ENCODE data around the gene SLC29A4. TPM values are rescaled to one million over a fixed set of nuclear protein-coding genes. Genes with fewer than 3 reads are reported as not detected.
"Not testable (repeated sequence)": the region's sequence is repeated elsewhere in the genome, so short reads cannot be mapped to it uniquely, and the experiment has no call there.

SLC29A4 gene
- total RNA-seq = 2.9 TPM

- ATAC-seq = peak; percentile 78
- DNase-seq (ENCODE audit: low spot score) = peak; percentile 64
Observed at GRCh38 chr7:5282543-5283316, at the start of gene SLC29A4. SLC29A4 (plus strand) TSS chr7:5282943; CDS start chr7:5287817, 4,874 bp downstream.

- no peak for ATAC-seq
- no peak for DNase-seq (ENCODE audit: low spot score)
Observed at GRCh38 chr7:5234852-5235831, 47.6 kb upstream of the SLC29A4 start.

- ATAC-seq = no peak
- no peak for DNase-seq (ENCODE audit: low spot score)
Observed at GRCh38 chr7:5237286-5237685, 45.5 kb upstream of the SLC29A4 start.

- ATAC-seq = peak; percentile 45
Observed at GRCh38 chr7:5238500-5238899, 44.2 kb upstream of the SLC29A4 start.

GRCh38 chr7:5243261-5243660 is 39.5 kb upstream of the SLC29A4 start:
- ATAC-seq = no peak
- DNase-seq (ENCODE audit: low spot score) = no peak

More at GRCh38 chr7:5238500-5238899, 44.2 kb upstream of the SLC29A4 start:
- DNase-seq (ENCODE audit: low spot score) = peak; percentile 52

- ATAC-seq = no peak
- DNase-seq (ENCODE audit: low spot score) = no peak
Observed at GRCh38 chr7:5248201-5248885, 34.4 kb upstream of the SLC29A4 start.

- not testable (repeated sequence) for ATAC-seq; DNase-seq (ENCODE audit: low spot score)
Observed at GRCh38 chr7:5250787-5251186, 32.0 kb upstream of the SLC29A4 start.

- not testable (repeated sequence) for ATAC-seq; DNase-seq (ENCODE audit: low spot score)
Observed at GRCh38 chr7:5253529-5253928, 29.2 kb upstream of the SLC29A4 start.

- not testable (repeated sequence) for DNase-seq (ENCODE audit: low spot score); ATAC-seq
Observed at GRCh38 chr7:5254371-5254770, 28.4 kb upstream of the SLC29A4 start.

- no peak for DNase-seq (ENCODE audit: low spot score)
- no peak for ATAC-seq
Observed at GRCh38 chr7:5255832-5256231, 26.9 kb upstream of the SLC29A4 start.

GRCh38 chr7:5260530-5261068 is 22.1 kb upstream of the SLC29A4 start:
- ATAC-seq; DNase-seq (ENCODE audit: low spot score): not testable (repeated sequence)

- not testable (repeated sequence) for ATAC-seq; DNase-seq (ENCODE audit: low spot score)
Observed at GRCh38 chr7:5263066-5263465, 19.7 kb upstream of the SLC29A4 start.

GRCh38 chr7:5265320-5266190 is 17.2 kb upstream of the SLC29A4 start:
- ATAC-seq (no peak), DNase-seq (ENCODE audit: low spot score) (no peak)

- ATAC-seq (no peak), DNase-seq (ENCODE audit: low spot score) (no peak)
Observed at GRCh38 chr7:5266191-5267028, 16.3 kb upstream of the SLC29A4 start.

GRCh38 chr7:5267829-5268228 is 14.9 kb upstream of the SLC29A4 start:
- ATAC-seq; DNase-seq (ENCODE audit: low spot score): not testable (repeated sequence)

- ATAC-seq = not testable (repeated sequence)
Observed at GRCh38 chr7:5269992-5270657, 12.6 kb upstream of the SLC29A4 start.

GRCh38 chr7:5270788-5271187 is 12.0 kb upstream of the SLC29A4 start:
- ATAC-seq (no peak), DNase-seq (ENCODE audit: low spot score) (no peak)

More at GRCh38 chr7:5269992-5270657, 12.6 kb upstream of the SLC29A4 start:
- not testable (repeated sequence) for DNase-seq (ENCODE audit: low spot score)

GRCh38 chr7:5273831-5274405 is 8.8 kb upstream of the SLC29A4 start:
- DNase-seq (ENCODE audit: low spot score); ATAC-seq: not testable (repeated sequence)
